Stimulated activated CD8-positive, alpha-beta memory T cell treated with anti-CD3 and anti-CD28 coated beads, Interleukin-12 subunit alpha, Interleukin-12 subunit beta, amount 100 ng/mL, for 24 hours (primary cell): ENCODE data around the gene PRELID2.

Source experiments
- DNase-seq: peaks from one replicate; pipeline ENCODE4 v3.0.0-alpha.2; 2020; ENCODE audit errors: extremely low read depth

Gene PRELID2

GRCh38 chr5:145797336-145797735 is 37.8 kb downstream of the PRELID2 start:
- DNase-seq: no peak

GRCh38 chr5:145796318-145796717 is 38.8 kb downstream of the PRELID2 start:
- DNase-seq: no peak

- no peak for DNase-seq
Observed at GRCh38 chr5:145793574-145793973, 41.6 kb downstream of the PRELID2 start.

GRCh38 chr5:145792840-145793239 is 42.3 kb downstream of the PRELID2 start:
- no peak for DNase-seq

- DNase-seq: no peak
Observed at GRCh38 chr5:145791866-145792265, 43.3 kb downstream of the PRELID2 start.

- no peak for DNase-seq
Observed at GRCh38 chr5:145787996-145788395, 47.1 kb downstream of the PRELID2 start.

- no peak for DNase-seq
Observed at GRCh38 chr5:145787507-145787906, 47.6 kb downstream of the PRELID2 start.

- no peak for DNase-seq
Observed at GRCh38 chr5:145787001-145787400, 48.1 kb downstream of the PRELID2 start.

- DNase-seq: no peak
Observed at GRCh38 chr5:145780982-145781381, 54.2 kb downstream of the PRELID2 start.

- DNase-seq: no peak
Observed at GRCh38 chr5:145778144-145778900, 56.8 kb downstream of the PRELID2 start.

- no peak for DNase-seq
Observed at GRCh38 chr5:145777445-145778063, 57.6 kb downstream of the PRELID2 start.

GRCh38 chr5:145776886-145777285 is 58.3 kb downstream of the PRELID2 start:
- no peak for DNase-seq

- DNase-seq: no peak
Observed at GRCh38 chr5:145775893-145776444, 59.2 kb downstream of the PRELID2 start.

GRCh38 chr5:145775411-145775810 is 59.7 kb downstream of the PRELID2 start:
- no peak for DNase-seq

- DNase-seq: no peak
Observed at GRCh38 chr5:145774442-145774841, 60.7 kb downstream of the PRELID2 start.

- no peak for DNase-seq
Observed at GRCh38 chr5:145772466-145772865, 62.7 kb downstream of the PRELID2 start.

GRCh38 chr5:145768863-145769262 is 66.3 kb downstream of the PRELID2 start:
- no peak for DNase-seq

GRCh38 chr5:145764325-145764724 is 70.8 kb downstream of the PRELID2 start:
- no peak for DNase-seq

GRCh38 chr5:145762833-145763232 is 72.3 kb downstream of the PRELID2 start:
- no peak for DNase-seq

GRCh38 chr5:145761254-145761653 is 73.9 kb downstream of the PRELID2 start:
- DNase-seq: no peak

GRCh38 chr5:145760660-145761059 is 74.5 kb downstream of the PRELID2 start:
- no peak for DNase-seq

GRCh38 chr5:145752947-145753346 is 82.2 kb downstream of the PRELID2 start:
- DNase-seq: no peak

- no peak for DNase-seq
Observed at GRCh38 chr5:145752534-145752933, 82.6 kb downstream of the PRELID2 start.
